H1 (cell line): Measurements from ENCODE around the gene AOAH. TPM values are rescaled to one million over a fixed set of nuclear protein-coding genes. Genes with fewer than 3 reads are reported as not detected.

Experiments used
- CTCF ChIA-PET: fragments of 300-600 bp; sonication (Branson Sonifier 250); formaldehyde crosslinking; loops from one replicate; lab custom pipeline; 2021; ENCODE audit not compliant: partially characterized antibody; lab: Charles Lee
- POLR2A ChIA-PET: fragments of 300-600 bp; sonication (Branson Sonifier 250); formaldehyde crosslinking; loops from one replicate; lab custom pipeline; 2021; ENCODE audit warnings: inconsistent platforms; ENCODE audit not compliant: partially characterized antibody; lab: Charles Lee
- DNase-seq, 2 experiments: peaks; one replicate each; pipeline versions ENCODE4 v3.0.0 to v3.0.0-alpha.2; 2010 to 2022; ENCODE audit warnings: low spot score in 2 of 2, low read depth in 1 of 2, mixed read lengths in 1 of 2
- FAIRE-seq: peaks from 2 replicates; lab custom pipeline; 2011; peaks lifted over from hg19 to GRCh38; lab: Jason Lieb, UNC
- H2AFZ ChIP-seq: 2 replicates; pipeline ENCODE4 v1.8.1; 2012; ENCODE audit warnings: low read length, inconsistent platforms
- H2AK5ac ChIP-seq: 2 replicates; pipeline ENCODE4 v1.6.1; 2013; ENCODE audit warnings: low read depth, low read length
- H2BK120ac ChIP-seq: replicated peaks from 2 replicates; pipeline ENCODE3; 2013; ENCODE audit warnings: low read depth, low read length, inconsistent platforms
- H2BK12ac ChIP-seq: 2 replicates; pipeline ENCODE4 v1.6.1; 2013; ENCODE audit warnings: low read depth, low read length
- H2BK15ac ChIP-seq: 2 replicates; pipeline ENCODE4 v1.6.1; 2013; ENCODE audit warnings: low read length
- H2BK20ac ChIP-seq: 2 replicates; pipeline ENCODE4 v1.6.1; 2013; ENCODE audit warnings: low read length
- H2BK5ac ChIP-seq: 2 replicates; pipeline ENCODE4 v1.6.1; 2013; ENCODE audit warnings: low read depth, low read length
- H3K14ac ChIP-seq: 2 replicates; pipeline ENCODE4 v1.6.1; 2013; ENCODE audit warnings: inconsistent platforms; ENCODE audit not compliant: insufficient read length
- H3K18ac ChIP-seq: 2 replicates; pipeline ENCODE4 v1.6.1; 2013; ENCODE audit warnings: low read length; ENCODE audit errors: extremely low read depth
- H3K23ac ChIP-seq: 2 replicates; pipeline ENCODE4 v1.6.1; 2013; ENCODE audit warnings: inconsistent platforms; ENCODE audit not compliant: insufficient read length
- H3K23me2 ChIP-seq: 2 replicates; pipeline ENCODE4 v1.6.1; 2013; ENCODE audit warnings: low read depth, low read length
- H3K27ac ChIP-seq: 2 replicates; pipeline ENCODE4 v1.6.1; 2011; ENCODE audit warnings: low read depth, low read length, inconsistent platforms
- H3K27me3 ChIP-seq, 4 experiments: replicated peaks in 1 of 4; 1 replicate in 1 of 4; 2 replicates in 3 of 4; pipeline versions ENCODE4 v1.6.1 to v1.8.1; 2011 to 2013; ENCODE audit warnings: low read length in 3 of 4, mild to moderate bottlenecking in 3 of 4, inconsistent platforms in 2 of 4, mixed read lengths in 2 of 4, moderate library complexity in 1 of 4; ENCODE audit not compliant: control insufficient read depth in 3 of 4, insufficient read depth in 3 of 4; ENCODE audit errors: extremely low read depth in 1 of 4
- H3K36me3 ChIP-seq, 4 experiments: 2 replicates each; pipeline versions ENCODE4 v1.6.1 to v1.8.1; 2011 to 2013; ENCODE audit warnings: mild to moderate bottlenecking in 4 of 4, low read length in 3 of 4, moderate library complexity in 2 of 4, control low read depth in 1 of 4, inconsistent platforms in 1 of 4; ENCODE audit not compliant: insufficient read depth in 4 of 4, control insufficient read depth in 2 of 4
- H3K4ac ChIP-seq: replicated peaks from 2 replicates; pipeline ENCODE3; 2013; ENCODE audit warnings: low read length, low read depth, mixed read lengths, inconsistent platforms; ENCODE audit not compliant: insufficient read length
- H3K4me1 ChIP-seq, 4 experiments: replicated peaks in 1 of 4; 1 replicate in 1 of 4; 2 replicates in 3 of 4; pipeline versions ENCODE4 v1.6.1 to v1.8.1; 2011 to 2013; ENCODE audit warnings: low read length in 3 of 4, inconsistent platforms in 2 of 4, mixed read lengths in 1 of 4; ENCODE audit not compliant: insufficient read depth in 4 of 4, control insufficient read depth in 3 of 4
- H3K4me2 ChIP-seq, 2 experiments: 2 replicates each; pipeline versions ENCODE4 v1.6.1 to v1.8.1; 2011 to 2013; ENCODE audit warnings: low read depth in 2 of 2, low read length in 2 of 2, control low read depth in 1 of 2, inconsistent platforms in 1 of 2, mild to moderate bottlenecking in 1 of 2; ENCODE audit not compliant: insufficient read depth in 1 of 2
- H3K4me3 ChIP-seq, 4 experiments: fragments of 200-600, 300-600 bp in 1 of 4; sonication (generic), shearing (Covaris generic), sonication (Bioruptor Twin) in 1 of 4; 2 replicates each; pipeline versions ENCODE4 v1.5.1 to v1.8.1; 2011 to 2016; ENCODE audit warnings: low read length in 4 of 4, low read depth in 3 of 4, control low read depth in 2 of 4, inconsistent platforms in 2 of 4, mild to moderate bottlenecking in 2 of 4, mixed read lengths in 1 of 4, moderate library complexity in 1 of 4; ENCODE audit not compliant: insufficient read depth in 2 of 4; ENCODE audit errors: extremely low read depth in 1 of 4
- H3K56ac ChIP-seq: replicated peaks from 2 replicates; pipeline ENCODE3; 2013; ENCODE audit warnings: low read depth, mild to moderate bottlenecking, mixed read lengths, low read length, inconsistent platforms; ENCODE audit not compliant: insufficient read length
- H3K79me1 ChIP-seq: 2 replicates; pipeline ENCODE4 v1.6.1; 2013; ENCODE audit warnings: low read depth, low read length, control low read depth
- H3K79me2 ChIP-seq, 2 experiments: 2 replicates each; pipeline versions ENCODE4 v1.6.1 to v1.8.1; 2012 to 2013; ENCODE audit warnings: low read length in 2 of 2, mild to moderate bottlenecking in 2 of 2, inconsistent platforms in 1 of 2; ENCODE audit not compliant: insufficient read depth in 2 of 2, control insufficient read depth in 1 of 2
- H3K9ac ChIP-seq, 4 experiments: replicated peaks in 1 of 4; 1 replicate in 1 of 4; 2 replicates in 3 of 4; pipeline versions ENCODE4 v1.6.1 to v1.8.1; 2011 to 2013; ENCODE audit warnings: low read depth in 3 of 4, low read length in 3 of 4, control low read depth in 2 of 4, mild to moderate bottlenecking in 2 of 4, moderate library complexity in 2 of 4, inconsistent platforms in 1 of 4; ENCODE audit errors: extremely low read depth in 1 of 4
- H3K9me3 ChIP-seq, 2 experiments: 2 replicates each; pipeline versions ENCODE4 v1.6.1 to v1.8.1; 2012 to 2013; ENCODE audit warnings: mild to moderate bottlenecking in 2 of 2, moderate library complexity in 2 of 2, control low read depth in 1 of 2, inconsistent platforms in 1 of 2, low read depth in 1 of 2, low read length in 1 of 2, mixed read lengths in 1 of 2; ENCODE audit not compliant: insufficient read depth in 2 of 2
- H4K20me1 ChIP-seq, 2 experiments: replicated peaks in 1 of 2; 2 replicates each; pipeline versions ENCODE3 to v1.8.1; 2011 to 2013; ENCODE audit warnings: inconsistent platforms in 2 of 2, low read length in 2 of 2, mild to moderate bottlenecking in 1 of 2; ENCODE audit not compliant: insufficient read depth in 2 of 2, control insufficient read depth in 1 of 2
- H4K5ac ChIP-seq: 2 replicates; pipeline ENCODE4 v1.6.1; 2013; ENCODE audit warnings: low read length, low read depth, mixed read lengths, inconsistent platforms; ENCODE audit not compliant: insufficient read length
- H4K8ac ChIP-seq: 2 replicates; pipeline ENCODE4 v1.8.0; 2013; ENCODE audit warnings: mild to moderate bottlenecking, moderate library complexity, low read length, inconsistent platforms; ENCODE audit not compliant: insufficient read depth; ENCODE audit errors: extremely low read depth
- H4K91ac ChIP-seq: replicated peaks from 2 replicates; pipeline ENCODE3; 2013; ENCODE audit warnings: low read length, mixed read lengths, inconsistent platforms; ENCODE audit not compliant: insufficient read length
- CBX8 ChIP-seq: fragments of 300-800, 300-1000 bp; sonication (generic); IDR thresholded peaks from 2 replicates; pipeline ENCODE4 v1.7.1; 2016; ENCODE audit warnings: low read depth, low read length, borderline replicate concordance
- EP300 ChIP-seq, 2 experiments: IDR thresholded peaks; 1 replicate in 1 of 2; 2 replicates in 1 of 2; pipeline ENCODE4 v1.6.1; 2011 to 2012; ENCODE audit warnings: low read depth in 2 of 2, low read length in 2 of 2, mild to moderate bottlenecking in 2 of 2, borderline replicate concordance in 1 of 2, inconsistent platforms in 1 of 2, moderate library complexity in 1 of 2
- MAFK ChIP-seq: IDR thresholded peaks from 2 replicates; pipeline ENCODE4 v1.6.1; 2012; ENCODE audit warnings: low read depth, mild to moderate bottlenecking, improper control_type of control experiment, low read length
- POLR2AphosphoS5 ChIP-seq: IDR thresholded peaks from 2 replicates; pipeline ENCODE4 v1.6.1; 2011; ENCODE audit warnings: low read depth, low read length
- RFX5 ChIP-seq: IDR thresholded peaks from 2 replicates; pipeline ENCODE4 v1.6.1; 2011; ENCODE audit warnings: low read depth, low read length, improper control_type of control experiment, borderline replicate concordance
- SIN3A ChIP-seq, 2 experiments: IDR thresholded peaks in 1 of 2; conservative IDR thresholded peaks in 1 of 2; 2 replicates each; pipeline ENCODE4 v1.6.1; 2011 to 2012; ENCODE audit warnings: low read length in 2 of 2, improper control_type of control experiment in 1 of 2, low read depth in 1 of 2, mild to moderate bottlenecking in 1 of 2
- SUZ12 ChIP-seq: fragments of 200-600 bp; sonication (generic); IDR thresholded peaks from 2 replicates; pipeline ENCODE4 v1.6.1; 2012; ENCODE audit warnings: mild to moderate bottlenecking, inconsistent platforms, low read length, moderate library complexity, mixed read lengths
- TAF7 ChIP-seq: optimal IDR thresholded peaks from 2 replicates; pipeline ENCODE3; 2011; ENCODE audit warnings: low read depth, mild to moderate bottlenecking, inconsistent platforms, low read length, moderate library complexity, borderline replicate concordance
- WGBS, 2 experiments: shearing (Covaris generic) in 1 of 2; methylation state at CpG; one replicate each; pipeline versions ENCODE4 v1.1.6 to v1.1.7; 2013 to 2015; ENCODE audit warnings: low lambda C conversion rate in 2 of 2, mixed read lengths in 2 of 2, inconsistent platforms in 1 of 2, low coverage in 1 of 2, missing lambda C conversion rate in 1 of 2; ENCODE audit not compliant: insufficient replicate concordance in 2 of 2, insufficient coverage in 1 of 2, insufficient read length in 1 of 2; ENCODE audit errors: extremely low coverage in 1 of 2, missing lambda C conversion rate in 1 of 2; 5-methylcytosine and 5-hydroxymethylcytosine counted together
- polyA plus RNA-seq, 7 experiments: library from polyadenylated mRNA; depleted of rRNA in 3 of 7; stranded (reverse) in 5 of 7; unstranded in 2 of 7; fragments of >200 nt in 5 of 7; fragments of 200-250 nt in 2 of 7; gene quantifications; 1 replicate in 5 of 7; 2 replicates in 1 of 7; 4 replicates in 1 of 7; pipeline versions ENCODE4 v1.2.1 to v1.2.3, GENCODE V29; 2011 to 2013; ENCODE audit warnings: missing spikeins in 2 of 7, mixed read lengths in 2 of 7
- total RNA-seq: library from RNA; stranded (reverse); fragmentation: NEBNext Ultra II Directional; extraction: Animal tissue kit (Norgen Biotek cat#: 25700); gene quantifications from 2 replicates; pipeline ENCODE4 v1.2.1, GENCODE V29; 2021
- TF ChIP-seq, protein P1 (sequence below): IDR thresholded peaks from 2 replicates; pipeline ENCODE4 v1.6.1; 2012; ENCODE audit warnings: low read length, inconsistent platforms

AOAH gene
- total and polyA plus RNA-seq, 2 of the 8 experiments (the other 6 are each of a cell fraction or from before 2014, with no cell fraction given), result 0.08 TPM; not detected in 1

DNA sequence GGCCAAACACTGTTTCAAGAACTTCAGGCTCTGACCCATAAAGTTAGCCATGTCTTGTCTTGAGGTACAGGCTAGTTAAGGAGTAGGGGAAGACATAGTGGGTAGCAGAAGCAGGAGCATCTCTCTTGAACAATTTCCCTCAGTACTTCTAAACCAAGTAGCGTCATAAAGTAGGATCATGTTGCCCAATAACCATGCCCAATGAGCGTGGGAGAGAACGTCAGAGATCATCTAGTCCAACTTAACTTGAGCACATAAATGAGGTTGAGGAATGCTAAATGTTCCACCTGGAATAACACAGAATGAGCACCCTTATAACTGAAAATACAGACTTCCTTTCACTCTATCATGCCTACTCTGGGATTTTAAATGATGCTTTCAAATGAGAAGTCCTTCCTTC, 134.9 kb downstream of the AOAH start:
- H3K56ac ChIP-seq, result no peak overlapping the region
- no peak overlapping the region for H2BK20ac ChIP-seq
- ChIA-PET POLR2A (no interaction called here), CTCF (interaction anchor here (0.6 kb wide), 1 partner anchor 174 kb away, joined by 3 read pairs; no protein-coding TSS in a partner anchor)
- no peak overlapping the region for H2BK12ac ChIP-seq
- no peak overlapping the region for H2BK15ac ChIP-seq
- H3K14ac ChIP-seq, result no peak overlapping the region
- H3K9me3 ChIP-seq, result no peaks in the 10 kb centered on the region
- no peak overlapping the region; a peak in 1 of 7 replicates for H3K9ac ChIP-seq
- H2BK120ac ChIP-seq, result no peak overlapping the region
- H3K4me2 ChIP-seq, result no peak overlapping the region
- no peaks in the 10 kb centered on the region for H3K23me2 ChIP-seq
- H4K20me1 ChIP-seq, result no peaks in the 10 kb centered on the region
- H2BK5ac ChIP-seq, result no peak overlapping the region
- no peaks in the 10 kb centered on the region for H3K27me3 ChIP-seq
- no peaks in the 10 kb centered on the region for H3K79me2 ChIP-seq
- no peak overlapping the region for H2AFZ ChIP-seq
- H3K23ac ChIP-seq, result no peak overlapping the region
- no peak overlapping the region for H4K5ac ChIP-seq
- no peak overlapping the region for H3K18ac ChIP-seq
- H3K79me1 ChIP-seq, result no peaks in the 10 kb centered on the region
- H3K4me1 ChIP-seq, result peaks cover 0 to 3% (median 0%) of the 10 kb centered on the region in 4 experiments; a peak in 1 of 7 replicates
- no peak overlapping the region for H3K27ac ChIP-seq
- no peak overlapping the region for H4K91ac ChIP-seq
- no peak overlapping the region for H3K4me3 ChIP-seq
- no peak for FAIRE-seq
- H4K8ac ChIP-seq, result no peak overlapping the region
- 88% methylated on average over 3 of the region's 3 CpGs; no CpG with 5 or more reads in 1 of the 2 experiments for WGBS, 2 experiments
- no peak for DNase-seq
- no peak overlapping the region for H3K4ac ChIP-seq
- no peaks in the 10 kb centered on the region for H3K36me3 ChIP-seq
- no peak overlapping the region for H2AK5ac ChIP-seq
- TF ChIP-seq RFX5 (no peak), EP300 (IDR thresholded peaks at IDR 0.05; ENCODE audit: borderline replicate concordance in 1 of 2, low read depth in 2 of 2, low read length in 2 of 2) (no peak), CBX8 (no peak), MAFK (no peak), SUZ12 (no peak), SIN3A (conservative IDR thresholded peaks at IDR 0.05 in 1 of 2, IDR thresholded peaks at IDR 0.05 in 1 of 2; ENCODE audit: low read depth in 1 of 2, low read length in 2 of 2) (no peak), TAF7 (no peak), POLR2AphosphoS5 (no peak)
- TF ChIP-seq, protein P1, sequence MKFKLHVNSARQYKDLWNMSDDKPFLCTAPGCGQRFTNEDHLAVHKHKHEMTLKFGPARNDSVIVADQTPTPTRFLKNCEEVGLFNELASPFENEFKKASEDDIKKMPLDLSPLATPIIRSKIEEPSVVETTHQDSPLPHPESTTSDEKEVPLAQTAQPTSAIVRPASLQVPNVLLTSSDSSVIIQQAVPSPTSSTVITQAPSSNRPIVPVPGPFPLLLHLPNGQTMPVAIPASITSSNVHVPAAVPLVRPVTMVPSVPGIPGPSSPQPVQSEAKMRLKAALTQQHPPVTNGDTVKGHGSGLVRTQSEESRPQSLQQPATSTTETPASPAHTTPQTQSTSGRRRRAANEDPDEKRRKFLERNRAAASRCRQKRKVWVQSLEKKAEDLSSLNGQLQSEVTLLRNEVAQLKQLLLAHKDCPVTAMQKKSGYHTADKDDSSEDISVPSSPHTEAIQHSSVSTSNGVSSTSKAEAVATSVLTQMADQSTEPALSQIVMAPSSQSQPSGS, result no peak
